Natural killer cell (primary cell): ENCODE results near the gene DEFB129. TPM values are rescaled to one million over a fixed set of nuclear protein-coding genes. Genes with fewer than 3 reads are reported as not detected.
A peak's percentile ranks its signal among the peaks of the same experiment; 100 is the strongest.
"Not testable (repeated sequence)": the region's sequence is repeated elsewhere in the genome, so short reads cannot be mapped to it uniquely, and the experiment has no call there.

Source experiments
- ATAC-seq, 3 donors: fragments of 150-1000 bp in 2 of 3; fragments of 200-7000 bp in 1 of 3; cut with Tn5 transposase; 1 replicate in 1 of 3; 2 replicates in 2 of 3; pipeline ENCODE4 v1.10.0; 2021; ENCODE audit warnings: mild to moderate bottlenecking in 2 of 3, moderate library complexity in 2 of 3
- DNase-seq, 2 donors: peaks; one replicate each; pipeline versions ENCODE4 v3.0.0 to v3.0.0-alpha.2; 2013 to 2021; ENCODE audit warnings: mixed read lengths in 1 of 2
- H3K27ac ChIP-seq: one replicate; pipeline ENCODE4 v1.5.1; 2013; ENCODE audit warnings: mild to moderate bottlenecking, low read length
- H3K27me3 ChIP-seq: one replicate; pipeline ENCODE4 v1.6.1; 2013; ENCODE audit warnings: low read length; ENCODE audit not compliant: control insufficient read depth, insufficient read depth
- H3K36me3 ChIP-seq: one replicate; pipeline ENCODE4 v1.6.1; 2013; ENCODE audit warnings: low read length; ENCODE audit not compliant: control insufficient read depth, insufficient read depth
- H3K4me1 ChIP-seq: one replicate; pipeline ENCODE4 v1.6.1; 2013; ENCODE audit warnings: low read length; ENCODE audit not compliant: control insufficient read depth, insufficient read depth
- H3K4me3 ChIP-seq: one replicate; pipeline ENCODE4 v1.5.1; 2013; ENCODE audit warnings: low read length
- H3K9me3 ChIP-seq: one replicate; pipeline ENCODE4 v1.6.1; 2013; ENCODE audit warnings: low read length; ENCODE audit not compliant: control insufficient read depth, insufficient read depth
- H3K27ac Mint-ChIP-seq, 2 donors: one replicate each; pipeline ENCODE4 v1.8.0; 2022; ENCODE audit warnings: mild to moderate bottlenecking in 2 of 2, mixed read lengths in 2 of 2, moderate library complexity in 1 of 2
- H3K27me3 Mint-ChIP-seq, 2 donors: one replicate each; pipeline ENCODE4 v1.8.0; 2022; ENCODE audit warnings: low read depth in 2 of 2, mixed read lengths in 2 of 2
- H3K36me3 Mint-ChIP-seq: one replicate; pipeline ENCODE4 v1.8.0; 2022; ENCODE audit warnings: mixed read lengths
- H3K4me1 Mint-ChIP-seq, 2 donors: one replicate each; pipeline ENCODE4 v1.8.0; 2022; ENCODE audit warnings: mixed read lengths in 2 of 2
- H3K4me3 Mint-ChIP-seq: one replicate; pipeline ENCODE4 v1.8.0; 2022; ENCODE audit warnings: mild to moderate bottlenecking, moderate library complexity, mixed read lengths
- H3K9me3 Mint-ChIP-seq, 2 donors: one replicate each; pipeline ENCODE4 v1.8.0; 2022; ENCODE audit warnings: mixed read lengths in 2 of 2
- CTCF ChIP-seq: fragments of 200-600 bp; IDR thresholded peaks from one replicate; pipeline ENCODE4 v1.8.0; 2022; ENCODE audit warnings: antibody characterized with exemption
- WGBS: methylation state at CpG from one replicate; pipeline ENCODE4 v1.1.7; 2013; ENCODE audit warnings: missing lambda C conversion rate; ENCODE audit not compliant: insufficient coverage; 5-methylcytosine and 5-hydroxymethylcytosine counted together
- intact Hi-C: fragments of 100-400 bp; cut with micrococcal nuclease; formaldehyde crosslinking; loops from one replicate; pipeline ENCODE4 v1.14.2; 2022
- total RNA-seq, 4 donors: library from RNA; stranded (reverse); fragments of 120-200 nt in 1 of 4; gene quantifications; one replicate each; pipeline versions ENCODE4 v1.2.3 to v1.2.4, GENCODE V29; 2013 to 2022

Gene DEFB129
- total RNA-seq, 3 donors from 2014 or later (not counting 1 experiment from before 2014, with no cell fraction given), result not detected

GRCh38 chr20:219290-220115, 7.6 kb upstream of the DEFB129 start:
- no peak for ATAC-seq
- no peaks in the 10 kb centered on the region for H3K36me3 Mint-ChIP-seq
- H3K4me3 Mint-ChIP-seq, result no peak overlapping the region
- H3K4me1 Mint-ChIP-seq, result no peaks in the 10 kb centered on the region
- Histone ChIP-seq H3K27ac (no peak overlapping the region), H3K4me1 (no peaks in the 10 kb centered on the region), H3K9me3 (no peaks in the 10 kb centered on the region), H3K27me3 (peaks cover 4% of the 10 kb centered on the region), H3K36me3 (no peaks in the 10 kb centered on the region), H3K4me3 (no peak overlapping the region)
- 0% methylated on average over 1 of the region's 1 CpG for WGBS
- intact Hi-C loops, result no loop called here
- H3K9me3 Mint-ChIP-seq, result no peaks in the 10 kb centered on the region
- no peak for TF ChIP-seq CTCF
- DNase-seq, result peak in 1 of 2 donors; percentile 24
- no peak overlapping the region for H3K27ac Mint-ChIP-seq
- H3K27me3 Mint-ChIP-seq, result peaks cover 36 to 71% of the 10 kb centered on the region in 2 donors

DNA sequence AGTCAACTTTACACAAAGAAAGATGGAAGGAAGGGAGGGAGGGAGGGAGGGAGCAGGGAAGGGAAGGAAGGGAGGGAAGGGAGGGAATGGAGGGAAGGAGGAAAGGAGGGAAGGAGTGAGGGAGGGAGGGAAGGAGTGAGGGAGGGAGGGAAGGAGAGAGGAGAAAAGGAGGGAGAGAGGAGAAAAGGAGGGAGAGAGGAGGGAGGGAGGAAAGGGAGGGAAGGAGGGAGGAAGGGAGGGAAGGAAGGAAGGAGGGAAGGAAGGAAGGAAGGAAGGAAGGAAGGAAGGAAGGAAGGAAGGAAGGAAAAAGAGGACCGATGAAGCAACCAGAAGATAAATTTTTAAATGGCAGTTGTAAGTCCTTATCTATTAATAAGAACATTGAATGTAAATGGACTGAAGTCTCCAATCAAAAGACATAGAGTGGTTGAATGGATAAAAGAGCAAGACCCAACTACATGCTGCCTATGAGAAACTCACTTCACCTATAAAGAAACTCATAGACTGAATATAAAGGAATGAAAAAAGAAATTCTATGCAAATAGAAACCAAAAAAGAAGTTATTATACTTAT, 5.7 kb upstream of the DEFB129 start:
- intact Hi-C loops, result no loop called here
- no peak for ATAC-seq
- H3K36me3 ChIP-seq, result no peaks in the 10 kb centered on the region

DNA sequence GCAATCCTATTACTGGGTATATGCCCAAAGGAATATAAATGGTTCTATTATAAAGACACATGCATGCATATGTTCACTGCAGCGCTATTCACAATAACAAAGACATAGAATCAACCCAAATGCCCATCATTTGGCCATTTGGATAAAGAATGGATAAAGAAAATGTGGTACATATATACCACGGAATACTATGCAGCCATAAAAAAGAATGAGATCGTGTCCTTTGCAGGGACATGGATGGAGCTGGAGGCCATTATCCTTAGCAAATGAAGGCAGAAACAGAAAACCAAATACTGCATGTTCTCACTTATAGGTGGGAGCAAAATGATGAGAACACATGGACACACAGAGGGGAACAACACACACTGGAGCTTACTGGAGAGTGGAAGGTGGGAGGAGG, 1.2 kb upstream of the DEFB129 start:
- H3K27ac ChIP-seq, H3K4me3 ChIP-seq, H3K36me3 ChIP-seq, H3K9me3 ChIP-seq, H3K36me3 Mint-ChIP-seq, H3K27me3 ChIP-seq, intact Hi-C loops, DNase-seq, H3K4me3 Mint-ChIP-seq, H3K9me3 Mint-ChIP-seq, H3K4me1 Mint-ChIP-seq, ATAC-seq, H3K27ac Mint-ChIP-seq, H3K4me1 ChIP-seq: not testable (repeated sequence)
- WGBS, result 97% methylated on average over 2 of the region's 3 CpGs
- peaks cover 27 to 44% of the 10 kb centered on the region in 2 donors for H3K27me3 Mint-ChIP-seq

More for the DNA sequence above, 5.7 kb upstream of the DEFB129 start:
- peaks cover 4% of the 10 kb centered on the region for H3K27me3 ChIP-seq
- 36% methylated on average over 1 of the region's 1 CpG for WGBS
- H3K4me3 Mint-ChIP-seq, result no peak overlapping the region
- H3K9me3 ChIP-seq, result no peaks in the 10 kb centered on the region
- no peak for TF ChIP-seq CTCF
- no peaks in the 10 kb centered on the region for H3K4me1 Mint-ChIP-seq
- no peak for DNase-seq
- no peak overlapping the region for H3K27ac Mint-ChIP-seq
- no peak overlapping the region for H3K4me3 ChIP-seq
- no peaks in the 10 kb centered on the region for H3K36me3 Mint-ChIP-seq
- H3K27me3 Mint-ChIP-seq, result peaks cover 41 to 66% of the 10 kb centered on the region in 2 donors
- no peak overlapping the region for H3K27ac ChIP-seq
- H3K4me1 ChIP-seq, result no peaks in the 10 kb centered on the region
- no peaks in the 10 kb centered on the region for H3K9me3 Mint-ChIP-seq

DNA sequence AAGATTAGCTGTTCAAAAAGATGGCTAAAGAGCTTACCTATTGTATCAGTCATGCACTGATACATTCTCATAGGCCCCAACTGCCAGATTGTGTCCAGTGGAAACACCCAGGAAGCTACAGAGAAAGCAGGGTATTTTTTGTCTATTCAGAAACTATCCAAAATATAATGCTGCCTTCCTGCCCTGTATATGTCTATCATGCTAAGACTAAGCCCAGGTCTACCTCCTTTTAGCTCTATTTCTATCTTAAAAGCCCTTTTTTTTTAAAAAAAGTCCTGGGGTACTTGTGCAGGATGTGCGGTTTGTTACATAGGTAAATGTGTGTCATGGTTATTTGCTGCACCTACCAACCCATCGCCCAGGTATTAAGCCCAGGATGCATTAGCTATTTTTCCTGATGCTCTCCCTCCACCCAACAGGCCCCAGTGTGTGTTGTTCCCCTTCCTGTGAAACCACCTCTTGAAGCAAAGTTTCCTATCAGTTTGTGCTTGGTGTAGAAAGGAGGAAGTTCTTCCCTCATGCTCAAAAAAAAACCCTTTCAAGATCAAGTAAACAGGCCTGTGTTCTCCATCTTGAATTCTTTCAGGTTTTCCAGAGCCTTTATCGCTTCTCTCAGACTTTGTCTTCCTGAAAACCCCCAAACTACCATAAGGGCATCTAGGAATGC, 514 bp downstream of the DEFB129 start:
- Histone ChIP-seq H3K4me1 (no peaks in the 10 kb centered on the region), H3K27me3 (no peaks in the 10 kb centered on the region), H3K9me3 (no peaks in the 10 kb centered on the region), H3K36me3 (no peaks in the 10 kb centered on the region), H3K4me3 (no peak overlapping the region), H3K27ac (peak overlapping the region; percentile 11)
- 22% methylated on average over 2 of the region's 3 CpGs for WGBS
- intact Hi-C loops, result no loop called here
- Mint-ChIP-seq H3K27ac (no peak overlapping the region), H3K9me3 (no peaks in the 10 kb centered on the region), H3K36me3 (no peaks in the 10 kb centered on the region), H3K4me1 (no peaks in the 10 kb centered on the region), H3K4me3 (no peak overlapping the region), H3K27me3 (peaks cover 21 to 34% of the 10 kb centered on the region in 2 donors)
- TF ChIP-seq CTCF, result no peak
- DNase-seq, result peak in 1 of 2 donors; percentile 17
- no peak for ATAC-seq
